Mesothelial cell of epicardium (in vitro differentiated cells): ENCODE measurements around the gene CHST11. TPM values are rescaled to one million over a fixed set of nuclear protein-coding genes. Genes with fewer than 3 reads are reported as not detected.

Experiments
- DNase-seq, 2 experiments: peaks; one replicate each; pipeline ENCODE4 v3.0.0; 2021; ENCODE audit warnings: low spot score in 2 of 2; ENCODE audit not compliant: unreplicated experiment in 2 of 2
- H3K27ac Mint-ChIP-seq: 2 replicates; pipeline ENCODE4 v1.8.0; 2021; ENCODE audit warnings: mixed read lengths
- H3K27me3 Mint-ChIP-seq: 2 replicates; pipeline ENCODE4 v1.8.0; 2021; ENCODE audit warnings: low read depth, mixed read lengths
- H3K36me3 Mint-ChIP-seq: 2 replicates; pipeline ENCODE4 v1.8.0; 2021; ENCODE audit warnings: mixed read lengths
- H3K4me1 Mint-ChIP-seq: 2 replicates; pipeline ENCODE4 v1.8.0; 2021; ENCODE audit warnings: mixed read lengths
- H3K4me3 Mint-ChIP-seq: 2 replicates; pipeline ENCODE4 v1.8.0; 2021; ENCODE audit warnings: mild to moderate bottlenecking, moderate library complexity, mixed read lengths
- H3K9me3 Mint-ChIP-seq: 2 replicates; pipeline ENCODE4 v1.8.0; 2021; ENCODE audit warnings: mixed read lengths
- CTCF ChIP-seq: fragments of 200-600 bp; sonication (generic); IDR thresholded peaks from one replicate; pipeline ENCODE4 v1.5.0; 2021; ENCODE audit warnings: antibody characterized with exemption; ENCODE audit not compliant: unreplicated experiment
- total RNA-seq: library from RNA; stranded (reverse); gene quantifications from 3 replicates; pipeline ENCODE4 v1.2.1, GENCODE V29; 2021

Gene CHST11
- total RNA-seq, 1 donor from 2014 or later: 15.0 TPM

GRCh38 chr12:104677441-104678089 lies 220.8 kb downstream of the CHST11 start:
- Mint-ChIP-seq H3K27ac (no peak overlapping the region), H3K27me3 (peaks cover 85% of the 10 kb centered on the region), H3K4me3 (no peak overlapping the region), H3K9me3 (no peaks in the 10 kb centered on the region), H3K36me3 (no peaks in the 10 kb centered on the region), H3K4me1 (peaks cover 11% of the 10 kb centered on the region)
- no peak for TF ChIP-seq CTCF
- no peak for DNase-seq

- peaks cover 75% of the 10 kb centered on the region for H3K27me3 Mint-ChIP-seq
- no peak for TF ChIP-seq CTCF
- no peak for DNase-seq
- H3K4me3 Mint-ChIP-seq: no peak overlapping the region
- no peaks in the 10 kb centered on the region for H3K36me3 Mint-ChIP-seq
- no peak overlapping the region for H3K27ac Mint-ChIP-seq
- no peaks in the 10 kb centered on the region for H3K9me3 Mint-ChIP-seq
- H3K4me1 Mint-ChIP-seq: peaks cover 12% of the 10 kb centered on the region
These were observed 223.3 kb downstream of the CHST11 start for GRCh38 chr12:104680070-104680469.

- Mint-ChIP-seq H3K27ac (no peak overlapping the region), H3K36me3 (no peaks in the 10 kb centered on the region), H3K27me3 (peaks cover 71% of the 10 kb centered on the region), H3K4me1 (peaks cover 16% of the 10 kb centered on the region), H3K4me3 (no peak overlapping the region), H3K9me3 (no peaks in the 10 kb centered on the region)
- DNase-seq: no peak
- TF ChIP-seq CTCF: no peak
These were observed 223.7 kb downstream of the CHST11 start for GRCh38 chr12:104680491-104680890.

GRCh38 chr12:104681012-104681690 lies 224.4 kb downstream of the CHST11 start:
- no peak overlapping the region for H3K4me3 Mint-ChIP-seq
- no peak overlapping the region for H3K27ac Mint-ChIP-seq
- no peaks in the 10 kb centered on the region for H3K9me3 Mint-ChIP-seq
- H3K27me3 Mint-ChIP-seq: peaks cover 64% of the 10 kb centered on the region
- H3K4me1 Mint-ChIP-seq: peaks cover 18% of the 10 kb centered on the region
- DNase-seq: no peak
- no peaks in the 10 kb centered on the region for H3K36me3 Mint-ChIP-seq
- no peak for TF ChIP-seq CTCF

GRCh38 chr12:104682790-104683279 lies 226.1 kb downstream of the CHST11 start:
- DNase-seq: no peak
- no peak for TF ChIP-seq CTCF
- no peaks in the 10 kb centered on the region for H3K36me3 Mint-ChIP-seq
- H3K27ac Mint-ChIP-seq: no peak overlapping the region
- H3K4me1 Mint-ChIP-seq: peaks cover 18% of the 10 kb centered on the region
- H3K9me3 Mint-ChIP-seq: no peaks in the 10 kb centered on the region
- no peak overlapping the region for H3K4me3 Mint-ChIP-seq
- H3K27me3 Mint-ChIP-seq: peaks cover 62% of the 10 kb centered on the region
